NCI-H345 (cell line): Measurements from ENCODE around the gene GFRA1.

Experiments
- DNase-seq: peaks from one replicate; lab custom pipeline; 2025; lab: John Stamatoyannopoulos, UW

GFRA1 gene

GRCh38 chr10:116240157-116240950 is 32.7 kb downstream of the GFRA1 start:
- no peak for DNase-seq

- no peak for DNase-seq
Observed at GRCh38 chr10:116239229-116239628, 33.8 kb downstream of the GFRA1 start.

DNA sequence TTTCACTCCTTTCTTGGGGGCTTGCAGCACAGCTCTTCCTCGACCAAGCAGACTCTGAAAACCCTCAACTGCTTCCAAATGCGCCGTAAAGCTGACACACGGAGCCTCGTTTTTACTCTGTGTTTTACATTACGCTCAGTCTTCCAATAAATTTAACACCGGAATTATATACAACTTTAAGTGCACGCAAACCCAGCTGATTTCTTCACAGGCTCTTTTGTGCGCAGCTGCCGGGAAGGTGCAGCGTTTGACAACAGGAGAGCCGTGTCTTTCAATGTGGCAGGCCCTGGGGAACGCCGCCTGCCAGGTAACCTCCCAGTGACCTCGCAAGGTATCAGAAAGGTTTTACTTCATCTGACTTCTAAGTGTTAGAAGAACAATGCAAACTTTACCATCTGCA is 35.0 kb downstream of the GFRA1 start:
- no peak for DNase-seq

DNA sequence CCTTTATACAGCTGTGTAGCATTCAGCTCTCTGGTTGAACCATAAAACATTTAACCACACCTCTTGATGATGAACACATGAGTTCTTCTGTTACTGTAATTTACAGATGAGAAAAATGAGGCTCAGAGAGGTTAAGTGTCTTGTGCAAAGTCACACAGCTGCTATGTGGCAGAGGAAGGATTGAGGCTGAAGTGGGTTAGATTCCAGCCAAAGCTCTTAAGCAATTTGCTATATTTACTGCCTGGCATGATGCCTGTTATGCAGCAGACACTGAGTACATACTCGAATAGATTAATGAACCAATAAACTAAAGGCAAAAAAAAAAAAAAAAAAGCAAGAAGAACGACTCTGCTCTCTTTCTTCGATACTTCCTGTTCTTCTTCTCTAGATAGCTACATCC is 35.7 kb downstream of the GFRA1 start:
- DNase-seq = peak; percentile 5

DNA sequence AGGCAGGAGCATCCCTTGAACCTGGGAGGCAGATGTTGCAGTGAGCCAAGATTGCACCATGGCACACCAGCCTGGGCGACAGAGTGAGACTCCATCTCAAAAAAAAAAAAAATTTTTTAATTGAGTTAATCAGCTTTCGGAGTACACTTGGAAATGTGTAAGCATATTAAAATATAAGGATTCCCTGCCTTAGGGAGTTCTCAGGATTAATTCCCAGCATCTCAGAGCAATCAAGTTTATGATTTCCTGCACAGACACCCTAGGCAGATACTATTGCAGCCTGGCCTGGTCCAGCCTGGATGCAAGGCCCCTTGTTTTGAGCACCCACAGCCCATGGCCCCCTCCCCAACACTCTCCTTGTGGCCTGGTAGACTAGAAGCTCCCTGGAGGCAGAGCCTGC is 39.8 kb downstream of the GFRA1 start:
- DNase-seq = no peak

DNA sequence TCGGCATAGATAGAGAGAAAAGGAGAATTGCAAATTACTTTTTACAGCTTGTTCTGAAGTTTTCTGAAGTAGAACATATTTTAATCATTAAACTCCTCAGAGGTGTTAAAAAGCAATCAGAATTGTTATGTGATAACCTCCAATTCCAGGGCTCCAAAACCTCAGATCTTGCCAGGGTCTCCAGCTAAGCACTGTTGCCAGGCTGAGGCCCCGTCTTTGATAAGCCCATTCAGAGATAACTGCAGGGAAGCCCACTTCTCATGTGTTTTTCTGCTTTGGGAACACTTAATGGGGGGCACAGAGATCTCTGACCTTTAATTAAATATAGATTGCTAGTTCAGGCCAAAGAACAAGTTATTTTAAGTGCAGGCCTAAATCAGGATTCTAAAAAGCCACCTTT is 40.4 kb downstream of the GFRA1 start:
- no peak for DNase-seq

DNA sequence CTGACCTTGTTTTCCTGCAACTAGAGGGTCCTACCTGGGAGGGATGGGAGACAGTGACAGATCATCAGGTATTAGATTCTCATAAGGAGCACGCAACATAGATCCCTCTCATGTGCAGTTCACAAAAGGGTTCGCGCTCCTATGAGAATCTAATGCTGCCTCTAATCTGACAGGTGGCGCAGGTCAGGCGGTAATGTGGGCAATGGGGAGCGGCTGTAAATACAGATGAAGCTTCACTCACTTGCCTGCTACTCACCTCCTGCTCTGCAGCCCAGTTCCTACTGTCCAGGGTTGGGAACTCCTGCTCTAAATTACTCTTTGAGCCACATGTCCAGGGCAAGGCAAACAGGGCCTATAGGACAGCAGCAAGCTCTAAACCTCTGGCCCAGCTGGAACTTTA is 46.2 kb downstream of the GFRA1 start:
- DNase-seq = no peak

GRCh38 chr10:116226053-116226452 is 47.0 kb downstream of the GFRA1 start:
- DNase-seq = no peak

DNA sequence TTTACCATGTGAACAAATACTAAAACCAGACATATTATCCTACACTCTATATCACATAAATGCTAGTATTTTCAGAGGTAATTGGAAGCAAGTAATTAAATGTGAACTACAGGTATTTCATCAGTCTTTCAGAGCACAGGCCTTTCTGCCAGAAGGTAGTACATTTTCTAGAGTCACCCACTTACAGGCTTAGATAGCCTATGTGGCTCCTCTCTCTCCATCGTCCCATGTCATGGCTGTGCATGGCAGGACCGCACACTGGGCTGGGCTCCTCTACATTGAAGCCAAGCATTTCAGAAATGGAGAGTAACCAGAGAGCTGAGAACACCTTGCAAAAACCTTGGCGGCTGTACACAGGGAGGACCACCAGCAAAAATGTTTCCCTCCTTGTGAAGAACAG is 49.7 kb downstream of the GFRA1 start:
- DNase-seq = no peak

DNA sequence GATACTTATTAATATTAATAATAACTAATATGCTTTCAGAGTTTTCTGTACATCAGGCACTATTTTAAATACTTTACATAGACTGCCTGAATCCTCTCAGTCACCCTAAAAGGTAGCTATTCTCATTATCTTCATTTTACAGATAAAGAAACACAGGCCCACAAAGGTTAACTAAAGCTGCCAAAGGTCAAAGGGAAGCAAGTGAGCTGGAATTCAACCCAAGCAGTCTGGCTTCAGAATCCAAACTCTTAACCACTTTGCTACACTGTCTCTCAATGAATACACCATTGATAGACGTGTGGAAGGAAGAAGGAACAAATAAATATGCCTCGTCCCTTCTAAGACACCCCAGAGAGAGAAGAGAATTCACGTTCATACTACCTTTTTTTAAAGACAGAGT is 52.0 kb downstream of the GFRA1 start:
- no peak for DNase-seq

- no peak for DNase-seq
Observed at GRCh38 chr10:116216676-116217075, 56.3 kb downstream of the GFRA1 start.

DNA sequence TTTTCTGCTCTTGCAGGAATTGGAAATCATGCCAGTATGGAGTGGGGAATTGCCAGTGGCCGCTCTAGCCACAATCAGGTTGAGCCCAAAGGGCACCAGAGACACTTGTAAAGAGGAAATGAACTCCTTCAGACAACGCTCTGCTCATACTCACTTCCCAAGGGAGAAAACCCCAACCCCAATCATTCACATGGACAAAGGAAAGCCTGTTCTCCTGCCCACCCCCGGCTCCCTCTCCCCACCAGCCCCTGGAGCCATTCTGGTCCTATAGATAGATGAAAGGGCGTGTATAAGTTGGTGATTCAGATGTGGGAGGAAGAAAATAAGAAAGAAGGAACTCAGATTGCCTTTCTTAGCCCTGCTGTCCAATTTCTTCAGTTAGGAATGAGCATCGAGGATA is 57.4 kb downstream of the GFRA1 start:
- DNase-seq = no peak

DNA sequence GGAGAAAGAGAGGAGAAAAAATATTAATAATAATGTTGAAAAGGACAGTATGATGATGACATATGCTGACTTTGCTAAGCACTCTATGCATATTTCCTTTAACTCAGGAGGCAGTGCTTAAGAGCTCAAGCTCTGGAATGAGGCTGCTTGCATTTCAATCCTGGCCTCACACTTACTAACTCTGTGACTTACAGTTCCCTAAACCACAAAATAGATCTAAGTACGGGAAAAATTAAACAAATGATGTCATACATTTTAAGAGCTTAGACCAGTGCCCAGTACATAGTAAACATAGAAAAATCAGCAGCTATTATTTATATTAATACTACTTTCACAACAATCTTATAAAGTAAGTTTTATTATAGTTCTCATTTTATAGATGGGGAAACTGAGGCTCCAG is 61.3 kb downstream of the GFRA1 start:
- DNase-seq = no peak

- no peak for DNase-seq
Observed at GRCh38 chr10:116210588-116211346, 62.2 kb downstream of the GFRA1 start.

DNA sequence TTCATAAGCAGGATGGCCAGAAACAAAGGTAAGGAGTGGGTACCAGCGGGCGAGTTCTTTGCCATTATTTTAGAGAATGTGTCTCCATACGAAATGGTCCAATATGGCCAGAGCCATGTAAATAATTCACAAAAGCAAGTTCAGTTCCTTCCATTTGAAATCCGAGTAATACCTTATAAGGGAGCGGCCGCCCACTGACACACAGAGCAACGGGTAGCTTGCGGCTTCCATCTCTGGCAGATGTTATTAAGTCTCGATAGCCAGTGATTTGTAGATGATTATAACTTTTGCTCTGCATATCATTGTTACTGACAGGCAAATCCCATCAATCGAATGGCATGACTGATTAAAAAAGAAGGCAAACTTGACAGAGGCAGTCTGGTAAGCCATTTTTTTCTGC is 63.2 kb downstream of the GFRA1 start:
- DNase-seq = no peak

- no peak for DNase-seq
Observed at GRCh38 chr10:116208956-116209567, 63.9 kb downstream of the GFRA1 start.

- DNase-seq = no peak
Observed at GRCh38 chr10:116207690-116208089, 65.3 kb downstream of the GFRA1 start.

GRCh38 chr10:116203661-116204060 is 69.3 kb downstream of the GFRA1 start:
- no peak for DNase-seq

DNA sequence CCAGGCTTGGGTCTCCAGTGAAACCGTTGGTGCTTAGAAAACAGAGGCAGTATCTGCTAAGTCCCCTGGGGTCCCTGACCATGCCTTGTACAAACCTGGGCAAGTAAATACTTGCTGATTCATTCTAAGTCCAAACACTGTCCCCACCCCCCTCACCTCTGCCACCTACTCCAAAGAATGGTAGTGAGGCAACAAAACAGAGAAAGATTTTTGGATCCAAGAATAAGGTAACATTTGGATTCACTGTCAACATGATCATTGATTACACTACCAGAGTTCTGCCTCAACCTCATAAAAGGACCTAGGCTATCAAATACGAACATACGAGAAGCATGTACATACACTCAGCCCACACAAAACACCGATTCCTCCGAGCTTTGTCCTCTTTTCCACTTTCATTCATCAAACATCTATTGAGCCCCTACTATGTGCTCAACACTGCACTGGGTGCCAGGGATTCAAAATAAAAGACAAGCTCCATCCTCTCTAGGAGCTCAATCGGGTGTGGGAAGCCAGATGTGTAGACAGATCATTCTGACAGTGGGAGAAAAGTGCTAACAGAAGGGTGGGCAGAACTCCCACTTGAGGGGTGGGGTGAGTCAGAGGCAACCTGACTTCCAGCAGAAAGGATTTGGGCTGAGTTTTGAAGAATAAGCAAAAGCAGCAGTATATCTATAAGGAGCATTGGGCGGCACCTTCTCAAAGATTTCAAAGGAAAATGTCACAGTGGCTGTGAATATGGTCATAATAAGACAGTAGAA is 71.2 kb downstream of the GFRA1 start:
- no peak for DNase-seq

GRCh38 chr10:116201011-116201410 is 72.0 kb downstream of the GFRA1 start:
- no peak for DNase-seq

- no peak for DNase-seq
Observed at GRCh38 chr10:116198676-116199035, 74.3 kb downstream of the GFRA1 start.

GRCh38 chr10:116197946-116198675 is 74.9 kb downstream of the GFRA1 start:
- no peak for DNase-seq
